IPS-15b (cell line): Measurements from ENCODE around the gene ARRDC5.
"Not testable (repeated sequence)": the region's sequence is repeated elsewhere in the genome, so short reads cannot be mapped to it uniquely, and the experiment has no call there.

Experiments used
- H3K27me3 ChIP-seq: one replicate; pipeline ENCODE4 v1.6.1; 2013; ENCODE audit warnings: low read length; ENCODE audit not compliant: control insufficient read depth, insufficient read depth
- H3K36me3 ChIP-seq: one replicate; pipeline ENCODE4 v1.6.1; 2013; ENCODE audit warnings: low read length; ENCODE audit not compliant: control insufficient read depth, insufficient read depth
- H3K4me1 ChIP-seq: one replicate; pipeline ENCODE4 v1.6.1; 2013; ENCODE audit warnings: mild to moderate bottlenecking, low read length; ENCODE audit not compliant: control insufficient read depth, insufficient read depth
- H3K4me3 ChIP-seq: one replicate; pipeline ENCODE4 v1.5.1; 2013; ENCODE audit warnings: low read depth, low read length
- H3K9ac ChIP-seq: one replicate; pipeline ENCODE4 v1.6.1; 2013; ENCODE audit warnings: low read depth, mild to moderate bottlenecking, low read length
- H3K9me3 ChIP-seq: one replicate; pipeline ENCODE4 v1.6.1; 2013; ENCODE audit warnings: mild to moderate bottlenecking, low read length; ENCODE audit not compliant: control insufficient read depth, insufficient read depth

The ARRDC5 gene

DNA sequence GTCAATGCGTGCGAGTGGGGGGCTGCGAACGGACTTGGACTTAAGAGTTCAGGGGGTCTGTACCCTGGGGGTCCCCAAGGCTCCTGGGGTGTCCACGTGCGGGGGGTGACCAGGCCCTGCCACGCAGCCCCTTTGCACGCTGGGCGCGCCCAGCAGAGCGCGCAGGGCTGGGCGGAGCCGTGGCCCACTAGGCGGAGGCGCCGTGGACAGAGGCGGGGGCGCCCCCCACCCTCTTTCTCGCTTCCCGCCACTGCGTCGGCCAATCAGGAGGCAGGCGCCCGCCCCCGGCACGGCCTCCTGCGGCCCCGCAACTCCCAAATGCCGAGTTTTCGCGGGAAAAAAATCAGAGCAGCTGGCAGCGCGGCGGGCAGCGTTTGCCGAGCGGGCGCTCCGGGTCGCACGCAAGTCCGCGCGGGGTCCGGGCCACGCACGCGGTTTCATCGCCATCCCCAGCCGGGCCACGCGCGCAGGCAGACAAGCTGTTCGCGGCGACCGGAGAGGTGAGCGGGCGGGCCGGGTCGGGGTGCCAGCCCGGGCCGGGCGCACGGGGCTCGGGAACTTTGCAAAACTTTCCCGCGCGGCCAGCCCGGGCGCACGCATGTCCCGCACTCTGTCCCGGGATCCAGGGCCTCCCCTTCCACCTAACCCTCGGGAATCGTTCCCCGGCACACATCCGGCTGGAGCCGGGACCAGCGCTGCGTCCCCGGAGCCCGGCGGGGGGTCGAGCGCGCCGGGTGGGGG is 6.6 kb upstream of the ARRDC5 start, which contains the start of gene UHRF1:
Gene UHRF1 (plus strand): TSS at position 346 of the 741 bp plus-strand sequence. CDS start 1,385 bp downstream, outside the sequence.
- Histone ChIP-seq H3K27me3 (no peaks in the 10 kb centered on the region), H3K4me3 (peak within 1 kb of the TSS; percentile 63), H3K36me3 (peaks cover 8% of the 10 kb centered on the region), H3K4me1 (peaks cover 5% of the 10 kb centered on the region), H3K9ac (no peak within 1 kb of the TSS), H3K9me3 (no peaks in the 10 kb centered on the region)

GRCh38 chr19:4908781-4909155 is 6.1 kb upstream of the ARRDC5 start:
- peak overlapping the region; percentile 54 for H3K4me3 ChIP-seq

GRCh38 chr19:4908360-4908759 is 5.7 kb upstream of the ARRDC5 start:
- peaks cover 5% of the 10 kb centered on the region for H3K36me3 ChIP-seq
- peaks cover 5% of the 10 kb centered on the region for H3K4me1 ChIP-seq
- no peak overlapping the region for H3K9ac ChIP-seq
- H3K9me3 ChIP-seq: no peaks in the 10 kb centered on the region
- H3K27me3 ChIP-seq: no peaks in the 10 kb centered on the region
- H3K4me3 ChIP-seq: no peak overlapping the region

More at GRCh38 chr19:4908781-4909155, 6.1 kb upstream of the ARRDC5 start:
- H3K4me1 ChIP-seq: peaks cover 5% of the 10 kb centered on the region
- no peak overlapping the region for H3K9ac ChIP-seq
- no peaks in the 10 kb centered on the region for H3K27me3 ChIP-seq
- peaks cover 5% of the 10 kb centered on the region for H3K36me3 ChIP-seq
- no peaks in the 10 kb centered on the region for H3K9me3 ChIP-seq

DNA sequence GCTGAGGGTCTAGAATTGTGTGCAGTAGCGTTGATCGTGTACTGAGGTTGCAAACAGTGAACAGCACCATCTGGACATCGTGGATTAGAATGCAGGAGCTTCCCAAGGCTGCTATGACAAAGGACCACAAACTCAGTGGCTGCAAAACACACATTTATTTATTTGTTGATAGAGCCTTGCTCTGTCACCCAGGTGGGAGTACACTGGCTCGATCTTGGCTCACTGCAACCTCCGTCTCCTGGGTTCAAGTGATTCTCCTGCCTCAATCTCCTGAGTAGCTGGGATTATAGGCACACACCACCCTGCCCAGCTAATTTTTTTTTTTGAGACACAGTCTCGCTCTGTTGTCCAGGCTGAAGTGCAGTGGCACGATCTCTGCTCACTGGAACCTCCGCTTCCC is 4.3 kb upstream of the ARRDC5 start:
- Histone ChIP-seq H3K9ac (no peak overlapping the region), H3K4me3 (no peak overlapping the region), H3K27me3 (no peaks in the 10 kb centered on the region), H3K4me1 (peaks cover 5% of the 10 kb centered on the region), H3K9me3 (no peaks in the 10 kb centered on the region), H3K36me3 (peaks cover 3% of the 10 kb centered on the region)

DNA sequence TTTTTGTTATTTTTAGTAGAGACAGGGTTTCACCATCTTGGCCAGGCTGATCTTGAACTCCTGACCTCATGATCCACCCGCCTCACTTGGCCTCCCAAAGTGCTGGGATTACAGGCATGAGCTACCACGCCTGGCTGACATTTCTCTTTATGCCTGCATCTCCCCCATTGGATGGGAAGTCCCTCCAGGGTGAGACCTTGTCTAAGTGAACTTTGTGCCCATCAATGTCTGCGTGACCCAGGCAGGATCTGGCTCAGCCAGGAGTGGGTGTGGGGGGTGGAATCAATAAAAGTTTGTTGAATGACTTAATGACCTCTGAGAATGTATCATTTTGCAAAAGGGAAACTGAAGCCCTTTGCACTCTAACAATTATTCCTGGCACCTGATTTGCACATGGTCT is 1.8 kb upstream of the ARRDC5 start:
- Histone ChIP-seq H3K4me3 (no peak overlapping the region), H3K27me3 (no peaks in the 10 kb centered on the region), H3K36me3 (no peaks in the 10 kb centered on the region), H3K9ac (no peak overlapping the region), H3K4me1 (no peaks in the 10 kb centered on the region), H3K9me3 (no peaks in the 10 kb centered on the region)

- H3K9ac ChIP-seq, H3K4me3 ChIP-seq, H3K27me3 ChIP-seq, H3K4me1 ChIP-seq, H3K9me3 ChIP-seq, H3K36me3 ChIP-seq: not testable (repeated sequence)
Measured at GRCh38 chr19:4900879-4901278, 1.8 kb downstream of the ARRDC5 start.

DNA sequence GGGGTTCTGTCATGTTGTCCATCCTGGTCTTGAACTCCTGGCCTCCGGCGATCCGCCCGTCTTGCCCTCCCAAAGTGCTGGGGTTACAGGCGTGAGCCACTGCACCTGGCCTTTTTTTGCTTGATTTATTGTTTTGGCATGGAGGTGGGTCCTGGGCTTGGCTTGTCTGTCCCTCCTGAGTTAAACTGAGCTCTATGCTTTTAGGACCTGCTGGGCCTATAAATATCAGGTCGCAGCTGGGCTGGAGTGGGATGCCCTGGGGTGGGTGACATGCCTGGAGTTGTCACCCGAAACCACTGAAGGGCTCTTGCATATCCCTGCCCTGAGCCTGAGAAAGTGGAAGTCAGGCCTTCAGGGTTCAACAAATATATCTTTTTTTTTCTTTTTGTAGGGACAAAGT is 5.5 kb downstream of the ARRDC5 start:
- H3K9ac ChIP-seq: no peak overlapping the region
- peaks cover 13% of the 10 kb centered on the region for H3K27me3 ChIP-seq
- no peak overlapping the region for H3K4me3 ChIP-seq
- no peaks in the 10 kb centered on the region for H3K36me3 ChIP-seq
- no peaks in the 10 kb centered on the region for H3K4me1 ChIP-seq
- no peaks in the 10 kb centered on the region for H3K9me3 ChIP-seq

DNA sequence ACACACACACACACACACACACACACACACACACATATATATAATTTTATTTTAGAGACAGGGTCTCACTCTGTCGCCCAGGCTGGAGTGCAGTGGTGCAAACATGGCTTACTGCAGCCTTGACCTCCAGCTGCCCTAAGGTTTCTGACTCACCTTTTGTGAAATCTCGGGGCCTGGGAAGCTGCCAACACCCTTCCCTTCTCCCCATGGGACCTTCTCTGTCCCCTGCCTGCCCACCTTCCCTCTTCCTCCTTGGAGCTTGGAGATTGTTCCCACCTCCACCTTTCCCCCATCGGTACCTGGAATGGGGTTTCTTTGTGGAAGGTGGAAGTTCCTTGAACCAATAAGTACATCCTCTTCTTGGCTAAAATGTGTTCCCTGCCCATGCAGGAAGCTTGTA is 6.3 kb downstream of the ARRDC5 start:
- no peak overlapping the region for H3K4me3 ChIP-seq
- H3K9me3 ChIP-seq: no peaks in the 10 kb centered on the region
- H3K4me1 ChIP-seq: no peaks in the 10 kb centered on the region
- no peak overlapping the region for H3K9ac ChIP-seq
- H3K36me3 ChIP-seq: no peaks in the 10 kb centered on the region
- peaks cover 13% of the 10 kb centered on the region for H3K27me3 ChIP-seq

- H3K36me3 ChIP-seq, H3K9ac ChIP-seq, H3K9me3 ChIP-seq, H3K4me3 ChIP-seq, H3K4me1 ChIP-seq: not testable (repeated sequence)
- H3K27me3 ChIP-seq: peaks cover 17% of the 10 kb centered on the region
Measured at GRCh38 chr19:4892962-4893361, 9.7 kb downstream of the ARRDC5 start.

DNA sequence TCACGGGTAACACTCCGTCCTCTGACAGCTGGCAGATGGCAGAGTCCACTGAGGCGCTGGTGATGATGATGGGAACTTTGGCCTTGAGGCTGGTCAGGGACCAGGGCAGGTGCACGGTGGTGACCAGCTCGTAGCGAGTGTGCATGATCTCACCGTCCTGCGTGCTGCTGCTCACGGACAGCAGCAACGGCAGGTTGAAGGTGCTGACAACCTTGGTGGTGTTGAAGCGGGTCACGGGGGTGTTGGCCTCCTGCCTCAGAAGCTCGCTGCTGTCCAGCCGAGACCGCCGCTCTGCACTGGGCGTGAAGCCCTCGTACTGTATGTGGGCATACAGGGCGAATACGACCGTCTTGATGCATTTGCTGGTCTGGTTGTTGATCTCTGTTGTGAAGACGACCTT is 11.6 kb downstream of the ARRDC5 start:
- Histone ChIP-seq H3K9ac (no peak overlapping the region), H3K36me3 (no peaks in the 10 kb centered on the region), H3K27me3 (peaks cover 12% of the 10 kb centered on the region), H3K4me1 (no peaks in the 10 kb centered on the region), H3K4me3 (no peak overlapping the region), H3K9me3 (no peaks in the 10 kb centered on the region)

DNA sequence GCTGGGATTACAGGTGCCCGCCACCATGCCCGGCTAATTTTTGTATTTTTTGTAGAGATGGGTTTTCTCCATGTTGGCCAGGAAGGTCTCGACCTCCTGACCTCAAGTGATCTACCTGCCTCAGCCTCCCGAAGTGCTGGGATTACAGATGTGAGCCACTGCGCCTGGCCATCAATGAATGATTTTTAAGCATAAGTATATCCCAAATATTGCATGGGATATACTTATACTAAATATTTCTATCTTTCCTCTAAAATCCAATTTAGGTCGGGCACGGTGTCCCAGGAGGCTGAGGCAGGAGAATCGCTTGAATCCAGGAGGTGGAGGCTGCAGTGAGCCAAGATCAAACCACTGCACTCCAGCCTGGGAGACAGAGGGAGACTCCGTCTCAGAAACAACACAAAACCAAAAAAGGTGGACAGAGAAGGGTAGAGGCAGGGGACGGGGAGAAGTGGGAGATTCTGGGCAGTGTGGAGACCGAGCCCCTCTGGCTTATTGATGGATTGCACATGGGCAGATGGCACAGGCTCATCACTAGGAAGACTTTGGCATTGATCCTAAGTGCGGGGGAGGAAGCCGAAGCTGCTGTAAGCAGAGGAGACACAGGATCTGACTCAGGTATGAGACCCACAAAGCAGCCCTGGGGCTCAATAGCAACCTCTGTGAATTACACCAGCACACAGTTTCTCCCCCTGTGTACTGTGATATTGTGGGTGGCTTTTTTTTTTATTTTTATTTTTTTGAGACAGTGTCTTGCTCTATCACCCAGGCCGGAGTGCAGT is 13.5 kb downstream of the ARRDC5 start:
- Histone ChIP-seq H3K9ac (no peak overlapping the region), H3K9me3 (no peaks in the 10 kb centered on the region), H3K36me3 (no peaks in the 10 kb centered on the region), H3K4me3 (no peak overlapping the region), H3K4me1 (no peaks in the 10 kb centered on the region), H3K27me3 (peaks cover 4% of the 10 kb centered on the region)

DNA sequence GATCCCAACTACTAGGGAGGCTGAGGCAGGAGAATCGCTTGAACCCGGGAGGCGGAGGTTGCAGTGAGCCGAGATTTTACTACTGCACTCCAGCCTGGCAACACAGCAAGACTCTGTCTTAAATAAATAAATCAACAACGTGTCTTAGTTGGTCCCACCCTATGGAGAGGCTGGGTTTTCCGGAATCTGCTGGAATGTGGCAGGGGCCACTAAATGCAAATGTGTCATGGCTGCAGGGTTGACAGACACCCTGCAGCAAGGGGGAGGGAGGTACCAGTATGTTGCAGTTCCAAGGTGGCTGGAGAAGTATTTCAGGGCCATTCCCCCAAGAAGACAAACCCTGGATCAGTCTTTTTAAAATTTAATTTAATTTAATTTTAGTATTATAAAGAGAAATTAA is 14.9 kb downstream of the ARRDC5 start:
- H3K9me3 ChIP-seq, H3K27me3 ChIP-seq, H3K4me1 ChIP-seq, H3K9ac ChIP-seq, H3K36me3 ChIP-seq, H3K4me3 ChIP-seq: not testable (repeated sequence)
